Articular chondrocyte of knee joint (primary cell): ENCODE data around the gene DBP. TPM values are rescaled to one million over a fixed set of nuclear protein-coding genes. Genes with fewer than 3 reads are reported as not detected.

Experiments used
- total RNA-seq: library from RNA; depleted of rRNA; stranded (reverse); fragments of >200 nt; gene quantifications from 2 replicates; pipeline ENCODE4 v1.2.3, GENCODE V29; 2012

DBP gene
- 4.5 and 5.0 TPM in 2 replicates for total RNA-seq

GRCh38 chr19:48636859-48637448, at the start of gene DBP:
Gene DBP (minus strand): TSS chr19:48637379. CDS start chr19:48636994, 385 bp downstream.

GRCh38 chr19:48672994-48673393, 35.8 kb upstream of the DBP start, which contains the start of gene NTN5:
Gene NTN5 (minus strand): TSS chr19:48673017. CDS start chr19:48670986, 2,031 bp downstream.

GRCh38 chr19:48646001-48646721, 9.0 kb upstream of the DBP start, which contains the start of gene CA11:
Gene CA11 (minus strand): TSS chr19:48646187. CDS start chr19:48645632, 555 bp downstream.

GRCh38 chr19:48618916-48619691, 18.1 kb downstream of the DBP start, which contains the start of the genes RPL18 and SPHK2:
Gene RPL18 (minus strand): TSS chr19:48619178. CDS start chr19:48619143, 35 bp downstream.
Gene SPHK2 (plus strand): TSS chr19:48619506. CDS start chr19:48620515, 1,009 bp downstream.

GRCh38 chr19:48614436-48615230, 22.5 kb downstream of the DBP start, which contains the start of gene FAM83E:
Gene FAM83E (minus strand): TSS chr19:48615076. CDS start chr19:48613372, 1,704 bp downstream.

GRCh38 chr19:48606463-48607358, 30.5 kb downstream of the DBP start, which contains the start of gene SPACA4:
Gene SPACA4 (plus strand): TSS chr19:48606742. CDS start chr19:48606979, 237 bp downstream.

Other genes with a start within 250 kb of the DBP start
- 131 and 160 TPM in 2 replicates for gene KDELR1, start 245.8 kb downstream of the DBP start, total RNA-seq
- 0.22 and 0.26 TPM in 2 replicates for gene GRIN2D, start 243.7 kb downstream of the DBP start, total RNA-seq
- gene GRWD1, start 191.4 kb downstream of the DBP start, total RNA-seq = 21.0 and 23.2 TPM in 2 replicates
- 0.65 TPM in 2 replicates for gene KCNJ14, start 181.8 kb downstream of the DBP start, total RNA-seq
- 29.4 and 35.8 TPM in 2 replicates for gene CYTH2, start 168.0 kb downstream of the DBP start, total RNA-seq
- under 0.01 and 0.11 TPM in 2 replicates for gene LMTK3, start 125.5 kb downstream of the DBP start, total RNA-seq
- gene SULT2B1, start 85.2 kb downstream of the DBP start, total RNA-seq = not detected in 2 replicates
- not detected in 2 replicates for gene SPACA4, start 30.6 kb downstream of the DBP start, total RNA-seq
- gene FAM83E, start 22.3 kb downstream of the DBP start, total RNA-seq = 0.65 TPM in 1 of 2 replicates, not detected in the other
- 1,190 and 1,683 TPM in 2 replicates for gene RPL18, start 18.2 kb downstream of the DBP start, total RNA-seq
- gene SPHK2, start 17.9 kb downstream of the DBP start, total RNA-seq = 8.4 and 8.9 TPM in 2 replicates
- gene CA11, start 8.8 kb upstream of the DBP start, total RNA-seq = 0.78 and 1.4 TPM in 2 replicates
- gene NTN5, start 35.6 kb upstream of the DBP start, total RNA-seq = 0.22 TPM in 1 of 2 replicates, not detected in the other
- not detected in 2 replicates for gene FUT2, start 58.6 kb upstream of the DBP start, total RNA-seq
- gene MAMSTR, start 82.3 kb upstream of the DBP start, total RNA-seq = 1.7 and 2.9 TPM in 2 replicates
- 0.91 and 1.3 TPM in 2 replicates for gene RASIP1, start 103.2 kb upstream of the DBP start, total RNA-seq
- gene IZUMO1, start 109.5 kb upstream of the DBP start, total RNA-seq = not detected in 2 replicates
- 0.22 TPM in 1 of 2 replicates, not detected in the other for gene FUT1, start 115.3 kb upstream of the DBP start, total RNA-seq
- not detected in 2 replicates for gene FGF21, start 118.1 kb upstream of the DBP start, total RNA-seq
- gene BCAT2, start 173.7 kb upstream of the DBP start, total RNA-seq = 21.4 and 28.0 TPM in 2 replicates
- 2.2 and 6.8 TPM in 2 replicates for gene HSD17B14, start 199.1 kb upstream of the DBP start, total RNA-seq
- gene PLEKHA4, start 231.2 kb upstream of the DBP start, total RNA-seq = 23.1 and 31.3 TPM in 2 replicates
- gene PPP1R15A, start 235.0 kb upstream of the DBP start, total RNA-seq = 59.2 and 70.2 TPM in 2 replicates